Smooth muscle cell (in vitro differentiated cells): ENCODE data around the gene ATG101. TPM values are rescaled to one million over a fixed set of nuclear protein-coding genes. Genes with fewer than 3 reads are reported as not detected.

Experiments
- DNase-seq: peaks from one replicate; lab custom pipeline; 2025; ENCODE audit not compliant: unreplicated experiment; lab: John Stamatoyannopoulos, UW
- H2AFZ ChIP-seq: fragments of 200-600 bp; sonication (generic); 2 replicates; pipeline ENCODE4 v1.6.0; 2016; ENCODE audit warnings: antibody characterized with exemption, low read depth, mild to moderate bottlenecking
- H3F3A ChIP-seq: fragments of 200-600 bp; sonication (generic); 2 replicates; pipeline ENCODE4 v1.6.0; 2017; ENCODE audit warnings: antibody characterized with exemption, low read depth
- H3K27ac ChIP-seq: fragments of 200-600 bp; sonication (generic); 2 replicates; pipeline ENCODE4 v1.5.1; 2016; ENCODE audit warnings: low read depth, mild to moderate bottlenecking
- H3K27me3 ChIP-seq: fragments of 200-600 bp; sonication (generic); 2 replicates; pipeline ENCODE4 v1.6.1; 2016; ENCODE audit warnings: low read depth, mild to moderate bottlenecking
- H3K36me3 ChIP-seq: fragments of 200-600 bp; sonication (generic); 2 replicates; pipeline ENCODE4 v1.5.1; 2016; ENCODE audit warnings: low read depth
- H3K4me1 ChIP-seq: fragments of 200-600 bp; sonication (generic); 2 replicates; pipeline ENCODE4 v1.5.1; 2016; ENCODE audit warnings: low read depth
- H3K4me2 ChIP-seq: fragments of 200-600 bp; sonication (generic); 2 replicates; pipeline ENCODE4 v1.6.0; 2016; ENCODE audit warnings: mild to moderate bottlenecking
- H3K4me3 ChIP-seq: fragments of 200-600 bp; sonication (generic); 2 replicates; pipeline ENCODE4 v1.5.1; 2016; ENCODE audit warnings: mild to moderate bottlenecking
- H3K79me2 ChIP-seq: fragments of 200-600 bp; sonication (generic); 2 replicates; pipeline ENCODE4 v1.6.0; 2016; ENCODE audit warnings: low read depth, mild to moderate bottlenecking
- H3K9ac ChIP-seq: fragments of 200-600 bp; sonication (generic); 2 replicates; pipeline ENCODE4 v1.6.0; 2016; ENCODE audit warnings: low read depth
- H3K9me3 ChIP-seq: fragments of 200-600 bp; sonication (generic); replicated peaks from 2 replicates; pipeline ENCODE4 v1.5.1; 2016; ENCODE audit warnings: low read depth
- H4K20me1 ChIP-seq: fragments of 200-600 bp; sonication (generic); 2 replicates; pipeline ENCODE4 v1.6.0; 2016; ENCODE audit warnings: low read depth
- WGBS: methylation state at CpG from one replicate; pipeline ENCODE4 v1.1.7; 2016; ENCODE audit warnings: low lambda C conversion rate; 5-methylcytosine and 5-hydroxymethylcytosine counted together
- polyA plus RNA-seq: library from polyadenylated mRNA; unstranded; fragments of >200 nt; fragmentation: Nextera tagmentation; extraction: Ambion mirVana; gene quantifications from 2 replicates; pipeline ENCODE4 v1.2.1, GENCODE V29; 2016
- total RNA-seq: library from RNA; depleted of rRNA; stranded (reverse); fragments of >200 nt; gene quantifications from 2 replicates; pipeline ENCODE4 v1.2.3, GENCODE V29; 2014
- TF ChIP-seq, protein P1 (sequence below): fragments of 200-600 bp; sonication (generic); IDR thresholded peaks from 2 replicates; pipeline ENCODE4 v1.5.1; 2017; ENCODE audit warnings: borderline replicate concordance, mild to moderate bottlenecking, antibody characterized with exemption; ENCODE audit not compliant: insufficient read depth, poor library complexity, severe bottlenecking

ATG101 gene
- total and polyA plus RNA-seq, 2 experiments from 2014 or later: 73.4 to 114 TPM

DNA sequence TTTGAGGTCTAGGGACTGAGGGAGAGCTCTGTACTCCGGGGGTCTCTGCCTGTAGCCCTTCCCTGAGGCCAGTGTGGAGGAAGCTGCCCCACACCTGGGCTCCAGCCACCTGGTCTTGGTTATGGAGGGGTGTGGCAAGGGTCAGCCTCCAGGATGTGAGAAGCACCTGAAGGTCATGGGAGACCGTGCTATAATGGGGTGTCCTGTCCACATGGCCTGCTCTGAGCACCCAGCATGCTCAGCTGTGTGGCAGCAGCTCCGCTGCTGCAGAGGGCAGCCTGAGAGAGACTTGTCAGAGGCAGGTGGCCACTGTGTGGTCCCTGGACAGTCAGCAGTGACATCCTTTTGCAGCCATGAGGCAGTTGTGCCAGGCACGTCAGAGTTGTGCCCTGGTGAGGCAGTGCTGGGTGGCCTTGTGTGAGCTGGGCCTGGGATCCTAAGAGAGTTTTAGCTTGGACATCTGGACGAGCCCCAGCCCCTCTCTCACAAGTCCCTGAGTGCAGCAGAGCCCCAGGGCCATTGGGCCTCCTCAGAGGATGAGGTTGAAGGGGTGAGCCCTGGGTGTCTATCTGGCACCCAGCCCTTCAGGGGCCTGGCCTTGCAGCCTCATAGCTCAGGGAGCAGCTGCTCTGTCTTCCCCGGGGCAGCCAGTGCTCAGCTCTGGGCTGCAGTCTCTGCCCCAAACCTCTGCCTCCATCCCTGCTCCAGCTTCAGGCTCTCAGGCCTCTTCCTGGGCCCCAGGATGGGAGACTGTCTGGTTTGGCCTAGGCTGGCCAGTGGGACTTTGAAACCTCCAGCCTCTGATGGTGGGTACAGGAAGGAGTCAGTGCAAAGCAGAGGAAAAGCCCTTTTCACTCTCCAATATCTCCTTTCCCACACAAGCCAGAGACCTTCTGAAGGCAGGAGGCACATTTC lies 7.4 kb upstream of the ATG101 start:
- Histone ChIP-seq H3K79me2 (no peaks in the 10 kb centered on the region), H3K27me3 (peaks cover 3% of the 10 kb centered on the region), H3K9ac (no peak overlapping the region), H2AFZ (no peak overlapping the region), H3K4me1 (peaks cover 6% of the 10 kb centered on the region), H3K4me3 (no peak overlapping the region), H3K27ac (no peak overlapping the region), H3F3A (peaks cover 4% of the 10 kb centered on the region), H3K4me2 (no peak overlapping the region), H3K36me3 (no peaks in the 10 kb centered on the region), H4K20me1 (peaks cover 18% of the 10 kb centered on the region), H3K9me3 (no peaks in the 10 kb centered on the region)
- DNase-seq: no peak
- 91% methylated on average over 6 of the region's 6 CpGs for WGBS
- TF ChIP-seq, protein P1, sequence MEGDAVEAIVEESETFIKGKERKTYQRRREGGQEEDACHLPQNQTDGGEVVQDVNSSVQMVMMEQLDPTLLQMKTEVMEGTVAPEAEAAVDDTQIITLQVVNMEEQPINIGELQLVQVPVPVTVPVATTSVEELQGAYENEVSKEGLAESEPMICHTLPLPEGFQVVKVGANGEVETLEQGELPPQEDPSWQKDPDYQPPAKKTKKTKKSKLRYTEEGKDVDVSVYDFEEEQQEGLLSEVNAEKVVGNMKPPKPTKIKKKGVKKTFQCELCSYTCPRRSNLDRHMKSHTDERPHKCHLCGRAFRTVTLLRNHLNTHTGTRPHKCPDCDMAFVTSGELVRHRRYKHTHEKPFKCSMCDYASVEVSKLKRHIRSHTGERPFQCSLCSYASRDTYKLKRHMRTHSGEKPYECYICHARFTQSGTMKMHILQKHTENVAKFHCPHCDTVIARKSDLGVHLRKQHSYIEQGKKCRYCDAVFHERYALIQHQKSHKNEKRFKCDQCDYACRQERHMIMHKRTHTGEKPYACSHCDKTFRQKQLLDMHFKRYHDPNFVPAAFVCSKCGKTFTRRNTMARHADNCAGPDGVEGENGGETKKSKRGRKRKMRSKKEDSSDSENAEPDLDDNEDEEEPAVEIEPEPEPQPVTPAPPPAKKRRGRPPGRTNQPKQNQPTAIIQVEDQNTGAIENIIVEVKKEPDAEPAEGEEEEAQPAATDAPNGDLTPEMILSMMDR: no peak

DNA sequence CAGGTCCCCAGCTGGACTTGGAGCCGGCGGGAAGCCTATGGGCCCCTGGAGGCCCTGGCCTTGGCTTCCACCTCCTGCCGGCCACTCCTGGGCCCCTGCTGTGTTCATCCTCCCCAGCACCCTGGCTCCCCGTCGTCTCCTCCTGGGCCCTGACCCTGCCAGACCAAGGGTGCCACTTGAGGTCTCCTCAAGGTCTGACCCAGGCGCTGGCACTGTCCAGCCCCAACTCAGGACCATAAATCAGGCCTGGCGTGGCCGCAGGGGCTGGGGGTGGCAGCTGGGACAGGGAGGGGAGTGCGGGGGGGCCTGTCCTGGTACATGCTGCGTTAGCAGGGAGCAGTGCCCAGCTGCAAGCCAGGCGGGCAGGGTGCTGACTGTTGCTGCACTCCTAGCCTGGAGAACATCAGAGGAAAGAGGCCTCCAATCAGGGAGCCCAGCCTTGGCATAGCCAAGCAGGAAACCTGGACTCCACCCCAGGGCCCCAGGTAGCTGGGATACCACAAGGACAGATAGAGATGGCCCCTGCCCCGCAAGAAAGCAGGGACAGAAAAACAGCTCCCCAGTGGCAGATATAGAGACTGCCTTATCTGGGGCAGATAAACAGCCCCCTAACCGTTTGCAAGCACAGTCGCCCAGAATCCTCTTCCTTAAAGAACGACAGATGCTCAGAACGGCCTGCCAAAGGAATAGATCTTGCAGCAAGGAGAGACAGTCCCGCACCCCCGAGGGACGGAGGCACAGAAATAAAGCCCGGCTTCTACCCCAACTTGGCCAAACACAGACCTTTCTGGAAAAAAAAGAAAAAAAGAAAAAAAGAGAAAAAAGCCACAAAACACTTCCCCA lies 6.5 kb upstream of the ATG101 start:
- no peak for DNase-seq
- H2AFZ ChIP-seq: no peak overlapping the region
- no peak overlapping the region for H3K4me2 ChIP-seq
- peaks cover 10% of the 10 kb centered on the region for H4K20me1 ChIP-seq
- H3K9me3 ChIP-seq: no peaks in the 10 kb centered on the region
- no peak overlapping the region for H3K9ac ChIP-seq
- H3K36me3 ChIP-seq: no peaks in the 10 kb centered on the region
- H3K79me2 ChIP-seq: no peaks in the 10 kb centered on the region
- peaks cover 6% of the 10 kb centered on the region for H3K4me1 ChIP-seq
- TF ChIP-seq, protein P1: no peak
- no peak overlapping the region for H3K27ac ChIP-seq
- H3K27me3 ChIP-seq: peaks cover 3% of the 10 kb centered on the region
- peaks cover under 1% of the 10 kb centered on the region for H3F3A ChIP-seq
- no peak overlapping the region for H3K4me3 ChIP-seq
- WGBS: 77% methylated on average over 19 of the region's 20 CpGs

DNA sequence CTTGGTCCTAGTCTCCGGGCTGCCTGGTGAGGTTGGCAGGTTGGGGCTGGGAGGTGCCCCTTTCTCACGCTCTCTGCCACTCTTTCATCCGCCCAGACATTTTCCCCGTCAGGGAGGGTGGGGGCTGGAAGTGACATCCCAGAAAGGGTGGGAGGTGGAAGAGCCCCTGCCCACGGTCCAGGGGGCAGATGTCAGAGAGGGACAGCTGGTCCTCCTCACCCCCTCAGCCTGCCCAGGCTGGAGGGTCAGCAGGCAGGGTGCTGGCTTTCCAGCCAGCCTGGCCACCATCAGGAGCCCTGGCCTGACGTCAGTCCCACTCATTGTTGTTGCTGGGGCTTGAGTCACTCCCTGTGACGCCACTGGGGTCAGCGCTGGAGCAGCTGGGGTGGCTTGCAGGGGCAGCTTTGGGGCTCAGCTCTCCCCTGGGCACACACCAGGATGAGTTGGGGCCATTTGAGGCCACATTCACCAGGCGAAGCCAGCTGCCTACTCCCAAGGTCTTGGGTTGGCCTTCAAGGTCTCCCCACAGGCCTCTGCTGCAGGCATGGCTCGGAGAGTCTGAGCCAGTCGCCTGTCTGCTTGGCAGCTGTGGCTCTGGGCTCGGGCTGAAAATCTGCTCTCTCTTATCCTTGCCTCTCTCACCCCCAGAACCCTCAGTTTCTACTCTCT lies 5.7 kb upstream of the ATG101 start:
- Histone ChIP-seq H3K36me3 (no peaks in the 10 kb centered on the region), H3K9me3 (no peaks in the 10 kb centered on the region), H3K4me1 (peaks cover 6% of the 10 kb centered on the region), H3K4me2 (no peak overlapping the region), H2AFZ (no peak overlapping the region), H3F3A (no peaks in the 10 kb centered on the region), H3K4me3 (no peak overlapping the region), H3K27ac (peak overlapping the region; percentile 6), H3K27me3 (peaks cover 3% of the 10 kb centered on the region), H4K20me1 (peaks cover 2% of the 10 kb centered on the region), H3K9ac (no peak overlapping the region), H3K79me2 (no peaks in the 10 kb centered on the region)
- no peak for DNase-seq
- WGBS: 75% methylated on average over 12 of the region's 12 CpGs
- TF ChIP-seq, protein P1: no peak
